ENCODE measurements around the gene DMBX1. TPM values are rescaled to one million over a fixed set of nuclear protein-coding genes. Genes with fewer than 3 reads are reported as not detected.

DMBX1 gene
- total and polyA plus RNA-seq, 7 donors: not detected

- no peaks in the 10 kb centered on the region for H3K4me1 ChIP-seq
- no peak for TF ChIP-seq EP300 (IDR thresholded peaks at IDR 0.05)
- H3K27me3 ChIP-seq: peaks cover 6 to 79% (median 33%) of the 10 kb centered on the region in 3 donors
- H3K36me3 ChIP-seq: no peaks in the 10 kb centered on the region
- H3K4me3 ChIP-seq: no peak overlapping the region
- WGBS, 2 donors: 35 to 40% methylated on average over 7 of the region's 7 CpGs
- no peak overlapping the region for H3K27ac ChIP-seq
- no peaks in the 10 kb centered on the region for H3K9me3 ChIP-seq
- intact Hi-C loops (cut with DNase I): no loop called here
- DNase-seq: no peak
These were observed 8.5 kb upstream of the DMBX1 start for GRCh38 chr1:46480959-46481646.

DNA sequence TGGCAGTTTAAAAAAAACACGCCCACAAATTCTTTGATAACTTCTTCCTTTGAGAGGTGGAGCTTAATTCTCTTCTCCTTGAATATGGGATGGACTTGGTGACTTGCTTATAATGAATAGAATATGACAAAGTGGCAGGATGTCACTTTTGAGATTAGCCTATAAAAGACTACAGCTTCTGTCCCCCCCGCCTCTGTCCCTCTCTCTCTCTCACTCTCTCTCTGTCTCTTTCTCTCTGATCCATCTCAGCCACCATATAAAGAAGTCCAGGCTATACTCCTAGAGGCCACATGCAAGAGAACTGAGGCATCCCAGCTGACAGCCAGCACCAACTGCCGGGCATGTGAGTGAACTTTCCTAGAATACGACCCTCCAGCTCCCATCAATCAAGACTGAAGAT is 7.7 kb upstream of the DMBX1 start:
- Histone ChIP-seq H3K4me3 (no peak overlapping the region), H3K27me3 (peaks cover 7 to 85% (median 38%) of the 10 kb centered on the region in 3 donors), H3K4me1 (no peaks in the 10 kb centered on the region), H3K9me3 (no peaks in the 10 kb centered on the region), H3K27ac (no peak overlapping the region), H3K36me3 (no peaks in the 10 kb centered on the region)
- intact Hi-C loops (cut with DNase I): no loop called here
- WGBS, 2 donors: 43 to 53% methylated on average over 4 of the region's 4 CpGs
- no peak for TF ChIP-seq POLR2AphosphoS5 (IDR thresholded peaks at IDR 0.05)
- TF ChIP-seq EP300 (IDR thresholded peaks at IDR 0.05): no peak
- no peak for TF ChIP-seq POLR2A (IDR thresholded peaks at IDR 0.05)
- TF ChIP-seq, protein P1, sequence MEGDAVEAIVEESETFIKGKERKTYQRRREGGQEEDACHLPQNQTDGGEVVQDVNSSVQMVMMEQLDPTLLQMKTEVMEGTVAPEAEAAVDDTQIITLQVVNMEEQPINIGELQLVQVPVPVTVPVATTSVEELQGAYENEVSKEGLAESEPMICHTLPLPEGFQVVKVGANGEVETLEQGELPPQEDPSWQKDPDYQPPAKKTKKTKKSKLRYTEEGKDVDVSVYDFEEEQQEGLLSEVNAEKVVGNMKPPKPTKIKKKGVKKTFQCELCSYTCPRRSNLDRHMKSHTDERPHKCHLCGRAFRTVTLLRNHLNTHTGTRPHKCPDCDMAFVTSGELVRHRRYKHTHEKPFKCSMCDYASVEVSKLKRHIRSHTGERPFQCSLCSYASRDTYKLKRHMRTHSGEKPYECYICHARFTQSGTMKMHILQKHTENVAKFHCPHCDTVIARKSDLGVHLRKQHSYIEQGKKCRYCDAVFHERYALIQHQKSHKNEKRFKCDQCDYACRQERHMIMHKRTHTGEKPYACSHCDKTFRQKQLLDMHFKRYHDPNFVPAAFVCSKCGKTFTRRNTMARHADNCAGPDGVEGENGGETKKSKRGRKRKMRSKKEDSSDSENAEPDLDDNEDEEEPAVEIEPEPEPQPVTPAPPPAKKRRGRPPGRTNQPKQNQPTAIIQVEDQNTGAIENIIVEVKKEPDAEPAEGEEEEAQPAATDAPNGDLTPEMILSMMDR (IDR thresholded peaks at IDR 0.05): no peak
- no peak for DNase-seq

DNA sequence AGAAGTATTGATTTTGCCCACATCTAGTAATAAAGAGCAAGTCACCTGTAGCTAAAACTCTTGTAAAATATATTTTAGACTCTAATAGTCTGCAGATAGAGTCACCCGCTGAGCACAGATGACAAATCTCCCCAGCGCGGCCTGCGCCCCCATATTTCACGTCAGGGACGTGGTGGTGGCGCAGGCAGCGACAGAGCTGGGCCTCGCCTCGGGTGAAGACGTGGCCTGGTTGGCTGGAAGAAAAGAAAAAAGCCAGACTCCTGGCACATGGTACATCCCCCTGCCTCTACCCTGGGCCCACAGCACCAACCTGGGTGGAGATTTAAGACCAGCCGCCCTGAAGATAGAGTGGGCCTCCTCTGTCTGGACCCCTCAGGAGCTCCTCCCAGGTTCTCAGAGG is 6.0 kb upstream of the DMBX1 start:
- Histone ChIP-seq H3K27ac (no peak overlapping the region), H3K4me1 (peaks cover 0 to under 1% (median 0%) of the 10 kb centered on the region in 4 donors), H3K9me3 (no peaks in the 10 kb centered on the region), H3K36me3 (no peaks in the 10 kb centered on the region), H3K4me3 (no peak overlapping the region), H3K27me3 (peaks cover 16 to 87% (median 45%) of the 10 kb centered on the region in 3 donors)
- TF ChIP-seq, protein P1 (IDR thresholded peaks at IDR 0.05): no peak
- TF ChIP-seq EP300 (IDR thresholded peaks at IDR 0.05) (no peak), POLR2A (IDR thresholded peaks at IDR 0.05) (no peak), POLR2AphosphoS5 (IDR thresholded peaks at IDR 0.05) (no peak)
- intact Hi-C loops (cut with DNase I): no loop called here
- no peak for DNase-seq
- WGBS, 2 donors: 90 to 95% methylated on average over 12 of the region's 12 CpGs

- no peak for DNase-seq
- Histone ChIP-seq H3K27ac (no peak overlapping the region), H3K27me3 (peaks cover 29 to 89% (median 52%) of the 10 kb centered on the region in 3 donors), H3K4me1 (peaks cover 0 to 14% (median 10%) of the 10 kb centered on the region in 4 donors), H3K4me3 (no peak overlapping the region), H3K9me3 (no peaks in the 10 kb centered on the region), H3K36me3 (no peaks in the 10 kb centered on the region)
- no peak for TF ChIP-seq POLR2A (IDR thresholded peaks at IDR 0.05)
- no peak for TF ChIP-seq EP300 (IDR thresholded peaks at IDR 0.05)
- TF ChIP-seq, protein P1 (IDR thresholded peaks at IDR 0.05): no peak
- no peak for TF ChIP-seq POLR2AphosphoS5 (IDR thresholded peaks at IDR 0.05)
- 34 to 44% methylated on average over 14 of the region's 14 CpGs for WGBS, 2 donors
- intact Hi-C loops (cut with DNase I): no loop called here
These were observed 4.7 kb upstream of the DMBX1 start for GRCh38 chr1:46484783-46485490.

All from sigmoid colon (tissue), 7 donors.